IPS-15b (cell line): Measurements from ENCODE around the gene EBF3.

Experiments
- H3K27me3 ChIP-seq: one replicate; pipeline ENCODE4 v1.6.1; 2013; ENCODE audit warnings: low read length; ENCODE audit not compliant: control insufficient read depth, insufficient read depth
- H3K36me3 ChIP-seq: one replicate; pipeline ENCODE4 v1.6.1; 2013; ENCODE audit warnings: low read length; ENCODE audit not compliant: control insufficient read depth, insufficient read depth
- H3K4me1 ChIP-seq: one replicate; pipeline ENCODE4 v1.6.1; 2013; ENCODE audit warnings: mild to moderate bottlenecking, low read length; ENCODE audit not compliant: control insufficient read depth, insufficient read depth
- H3K4me3 ChIP-seq: one replicate; pipeline ENCODE4 v1.5.1; 2013; ENCODE audit warnings: low read depth, low read length
- H3K9ac ChIP-seq: one replicate; pipeline ENCODE4 v1.6.1; 2013; ENCODE audit warnings: low read depth, mild to moderate bottlenecking, low read length
- H3K9me3 ChIP-seq: one replicate; pipeline ENCODE4 v1.6.1; 2013; ENCODE audit warnings: mild to moderate bottlenecking, low read length; ENCODE audit not compliant: control insufficient read depth, insufficient read depth

Gene EBF3

GRCh38 chr10:129873351-129873750, 90.7 kb downstream of the EBF3 start:
- Histone ChIP-seq H3K27me3 (no peaks in the 10 kb centered on the region), H3K4me1 (peaks cover 2% of the 10 kb centered on the region), H3K9me3 (no peaks in the 10 kb centered on the region), H3K36me3 (no peaks in the 10 kb centered on the region), H3K9ac (no peak overlapping the region), H3K4me3 (no peak overlapping the region)

GRCh38 chr10:129871966-129872365, 92.1 kb downstream of the EBF3 start:
- Histone ChIP-seq H3K9ac (no peak overlapping the region), H3K9me3 (no peaks in the 10 kb centered on the region), H3K4me3 (no peak overlapping the region), H3K4me1 (peaks cover 7% of the 10 kb centered on the region), H3K27me3 (no peaks in the 10 kb centered on the region), H3K36me3 (no peaks in the 10 kb centered on the region)

- no peak overlapping the region for H3K4me3 ChIP-seq
- no peaks in the 10 kb centered on the region for H3K36me3 ChIP-seq
- no peak overlapping the region for H3K9ac ChIP-seq
- peaks cover 7% of the 10 kb centered on the region for H3K4me1 ChIP-seq
- no peaks in the 10 kb centered on the region for H3K27me3 ChIP-seq
- no peaks in the 10 kb centered on the region for H3K9me3 ChIP-seq
Observed at GRCh38 chr10:129870961-129871621, 93.0 kb downstream of the EBF3 start.

GRCh38 chr10:129870474-129870757, 93.7 kb downstream of the EBF3 start:
- H3K9me3 ChIP-seq = no peaks in the 10 kb centered on the region
- no peak overlapping the region for H3K4me3 ChIP-seq

GRCh38 chr10:129869596-129870473, 94.2 kb downstream of the EBF3 start:
- Histone ChIP-seq H3K4me1 (peaks cover 7% of the 10 kb centered on the region), H3K4me3 (no peak overlapping the region), H3K9ac (no peak overlapping the region), H3K36me3 (no peaks in the 10 kb centered on the region), H3K9me3 (no peaks in the 10 kb centered on the region), H3K27me3 (no peaks in the 10 kb centered on the region)

More at GRCh38 chr10:129870474-129870757, 93.7 kb downstream of the EBF3 start:
- Histone ChIP-seq H3K9ac (no peak overlapping the region), H3K27me3 (no peaks in the 10 kb centered on the region), H3K4me1 (peaks cover 7% of the 10 kb centered on the region), H3K36me3 (no peaks in the 10 kb centered on the region)

GRCh38 chr10:129868449-129869035, 95.5 kb downstream of the EBF3 start:
- Histone ChIP-seq H3K9me3 (no peaks in the 10 kb centered on the region), H3K4me3 (no peak overlapping the region), H3K36me3 (no peaks in the 10 kb centered on the region), H3K27me3 (no peaks in the 10 kb centered on the region), H3K9ac (no peak overlapping the region), H3K4me1 (peaks cover 7% of the 10 kb centered on the region)

GRCh38 chr10:129867631-129868179, 96.4 kb downstream of the EBF3 start:
- no peaks in the 10 kb centered on the region for H3K36me3 ChIP-seq
- H3K27me3 ChIP-seq = no peaks in the 10 kb centered on the region

GRCh38 chr10:129866894-129867293, 97.2 kb downstream of the EBF3 start:
- H3K4me3 ChIP-seq = no peak overlapping the region
- peaks cover 7% of the 10 kb centered on the region for H3K4me1 ChIP-seq
- no peaks in the 10 kb centered on the region for H3K36me3 ChIP-seq
- H3K27me3 ChIP-seq = no peaks in the 10 kb centered on the region
- H3K9me3 ChIP-seq = no peaks in the 10 kb centered on the region
- no peak overlapping the region for H3K9ac ChIP-seq

More at GRCh38 chr10:129867631-129868179, 96.4 kb downstream of the EBF3 start:
- H3K9me3 ChIP-seq = no peaks in the 10 kb centered on the region
- no peak overlapping the region for H3K9ac ChIP-seq
- peaks cover 7% of the 10 kb centered on the region for H3K4me1 ChIP-seq
- no peak overlapping the region for H3K4me3 ChIP-seq

GRCh38 chr10:129865960-129866359, 98.1 kb downstream of the EBF3 start:
- H3K36me3 ChIP-seq = no peaks in the 10 kb centered on the region
- H3K9me3 ChIP-seq = no peaks in the 10 kb centered on the region
- no peaks in the 10 kb centered on the region for H3K27me3 ChIP-seq
- no peak overlapping the region for H3K9ac ChIP-seq
- no peak overlapping the region for H3K4me3 ChIP-seq
- H3K4me1 ChIP-seq = peaks cover 7% of the 10 kb centered on the region

GRCh38 chr10:129865413-129865812, 98.7 kb downstream of the EBF3 start:
- Histone ChIP-seq H3K9ac (no peak overlapping the region), H3K36me3 (no peaks in the 10 kb centered on the region), H3K27me3 (no peaks in the 10 kb centered on the region), H3K4me1 (peaks cover 5% of the 10 kb centered on the region), H3K9me3 (no peaks in the 10 kb centered on the region), H3K4me3 (no peak overlapping the region)

GRCh38 chr10:129864601-129865126, 99.4 kb downstream of the EBF3 start:
- Histone ChIP-seq H3K9ac (no peak overlapping the region), H3K4me3 (no peak overlapping the region), H3K27me3 (no peaks in the 10 kb centered on the region), H3K36me3 (no peaks in the 10 kb centered on the region), H3K9me3 (no peaks in the 10 kb centered on the region), H3K4me1 (peaks cover 5% of the 10 kb centered on the region)
